ENCODE measurements around the gene BTNL3.

DNA sequence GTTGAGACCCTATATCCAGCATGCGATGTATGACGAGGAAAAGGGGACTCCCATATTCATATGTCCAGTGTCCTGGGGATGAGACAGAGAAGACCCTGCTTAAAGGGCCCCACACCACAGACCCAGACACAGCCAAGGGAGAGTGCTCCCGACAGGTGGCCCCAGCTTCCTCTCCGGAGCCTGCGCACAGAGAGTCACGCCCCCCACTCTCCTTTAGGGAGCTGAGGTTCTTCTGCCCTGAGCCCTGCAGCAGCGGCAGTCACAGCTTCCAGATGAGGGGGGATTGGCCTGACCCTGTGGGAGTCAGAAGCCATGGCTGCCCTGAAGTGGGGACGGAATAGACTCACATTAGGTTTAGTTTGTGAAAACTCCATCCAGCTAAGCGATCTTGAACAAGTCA is 17.1 kb downstream of the BTNL3 start:
- TF ChIP-seq, protein P1, sequence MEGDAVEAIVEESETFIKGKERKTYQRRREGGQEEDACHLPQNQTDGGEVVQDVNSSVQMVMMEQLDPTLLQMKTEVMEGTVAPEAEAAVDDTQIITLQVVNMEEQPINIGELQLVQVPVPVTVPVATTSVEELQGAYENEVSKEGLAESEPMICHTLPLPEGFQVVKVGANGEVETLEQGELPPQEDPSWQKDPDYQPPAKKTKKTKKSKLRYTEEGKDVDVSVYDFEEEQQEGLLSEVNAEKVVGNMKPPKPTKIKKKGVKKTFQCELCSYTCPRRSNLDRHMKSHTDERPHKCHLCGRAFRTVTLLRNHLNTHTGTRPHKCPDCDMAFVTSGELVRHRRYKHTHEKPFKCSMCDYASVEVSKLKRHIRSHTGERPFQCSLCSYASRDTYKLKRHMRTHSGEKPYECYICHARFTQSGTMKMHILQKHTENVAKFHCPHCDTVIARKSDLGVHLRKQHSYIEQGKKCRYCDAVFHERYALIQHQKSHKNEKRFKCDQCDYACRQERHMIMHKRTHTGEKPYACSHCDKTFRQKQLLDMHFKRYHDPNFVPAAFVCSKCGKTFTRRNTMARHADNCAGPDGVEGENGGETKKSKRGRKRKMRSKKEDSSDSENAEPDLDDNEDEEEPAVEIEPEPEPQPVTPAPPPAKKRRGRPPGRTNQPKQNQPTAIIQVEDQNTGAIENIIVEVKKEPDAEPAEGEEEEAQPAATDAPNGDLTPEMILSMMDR (IDR thresholded peaks at IDR 0.05): no peak
- no peak for TF ChIP-seq EZH2 (IDR thresholded peaks at IDR 0.05)
- no peak for TF ChIP-seq EZH2phosphoT487 (IDR thresholded peaks at IDR 0.05)
